Tibial artery (tissue), 4 donors: ENCODE data around the gene TBX19.

Experiments
- DNase-seq, 2 donors: peaks; one replicate each; pipeline ENCODE4 v3.0.0-alpha.2; 2019
- H3K27ac ChIP-seq, 2 donors: fragments of 200-600 bp; sonication (generic) in 1 of 2; 1 replicate in 1 of 2; 2 replicates in 1 of 2; pipeline ENCODE4 v1.5.1; 2018 to 2019; ENCODE audit warnings: mild to moderate bottlenecking in 1 of 2
- H3K27me3 ChIP-seq, 2 donors: fragments of 200-600 bp; sonication (generic) in 1 of 2; one replicate each; pipeline versions ENCODE4 v1.5.1 to v1.6.0; 2016 to 2019
- H3K36me3 ChIP-seq, 3 donors: fragments of 200-600 bp; sonication (generic) in 2 of 3; one replicate each; pipeline ENCODE4 v1.5.1; 2016 to 2019; ENCODE audit warnings: mild to moderate bottlenecking in 2 of 3
- H3K4me1 ChIP-seq, 4 donors: fragments of 200-600 bp; sonication (generic) in 2 of 4; 1 replicate in 3 of 4; 2 replicates in 1 of 4; pipeline ENCODE4 v1.5.1; 2016 to 2019
- H3K4me3 ChIP-seq, 2 donors: fragments of 200-600 bp; sonication (generic) in 1 of 2; 1 replicate in 1 of 2; 2 replicates in 1 of 2; pipeline ENCODE4 v1.5.1; 2018 to 2019; ENCODE audit warnings: mild to moderate bottlenecking in 2 of 2
- H3K9me3 ChIP-seq, 3 donors: fragments of 200-600 bp; sonication (generic) in 1 of 3; one replicate each; pipeline ENCODE4 v1.5.1; 2016 to 2019
- CTCF ChIP-seq, 2 experiments: fragments of 200-600 bp in 1 of 2; fragments of 450-650 bp in 1 of 2; IDR thresholded peaks; one replicate each; pipeline ENCODE4 v1.5.1; 2017 to 2019; ENCODE audit warnings: antibody characterized with exemption in 2 of 2, mild to moderate bottlenecking in 1 of 2, moderate library complexity in 1 of 2
- intact Hi-C: fragments of 100-400 bp; cut with DNase I; formaldehyde crosslinking; loops from one replicate; pipeline ENCODE4 v1.15.0; 2023; ENCODE audit warnings: low total_unique reads

The TBX19 gene

DNA sequence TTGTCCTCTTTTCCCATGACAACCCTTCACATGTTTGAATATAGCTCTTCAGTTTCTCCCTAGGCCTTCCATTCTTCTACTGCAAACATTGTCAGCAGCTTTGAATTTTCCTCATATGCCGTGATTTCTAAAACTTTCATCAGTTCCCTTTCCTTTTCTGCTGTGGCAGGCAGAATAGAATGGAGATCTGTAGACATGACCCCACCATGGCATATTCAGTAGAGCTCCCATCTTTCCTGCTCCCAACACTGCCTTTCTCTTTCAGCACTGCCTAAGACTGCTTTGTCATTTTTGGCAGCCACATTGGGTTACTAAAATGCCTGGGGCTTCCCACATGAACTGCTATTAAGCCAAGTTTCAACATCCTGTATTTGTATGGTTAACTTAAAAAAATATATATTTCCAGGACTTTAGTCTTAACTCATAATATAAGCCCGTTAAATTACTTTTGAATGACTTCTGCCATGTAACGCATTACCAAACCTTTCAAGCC, 60.9 kb downstream of the TBX19 start:
- intact Hi-C loops: loop anchor here (5.0 to 10.0 kb wide), 2 partner anchors 233 to 1006 kb away; partner anchors contain the start of gene XCL1
- Histone ChIP-seq H3K4me3 (no peak overlapping the region), H3K4me1 (peaks cover 0 to 17% (median 7%) of the 10 kb centered on the region in 4 donors), H3K27ac (peak overlapping the region in 1 of 2 donors; percentile 76), H3K36me3 (no peaks in the 10 kb centered on the region), H3K27me3 (no peaks in the 10 kb centered on the region), H3K9me3 (no peaks in the 10 kb centered on the region)
- DNase-seq: no peak
- TF ChIP-seq CTCF (IDR thresholded peaks at IDR 0.05): no peak

DNA sequence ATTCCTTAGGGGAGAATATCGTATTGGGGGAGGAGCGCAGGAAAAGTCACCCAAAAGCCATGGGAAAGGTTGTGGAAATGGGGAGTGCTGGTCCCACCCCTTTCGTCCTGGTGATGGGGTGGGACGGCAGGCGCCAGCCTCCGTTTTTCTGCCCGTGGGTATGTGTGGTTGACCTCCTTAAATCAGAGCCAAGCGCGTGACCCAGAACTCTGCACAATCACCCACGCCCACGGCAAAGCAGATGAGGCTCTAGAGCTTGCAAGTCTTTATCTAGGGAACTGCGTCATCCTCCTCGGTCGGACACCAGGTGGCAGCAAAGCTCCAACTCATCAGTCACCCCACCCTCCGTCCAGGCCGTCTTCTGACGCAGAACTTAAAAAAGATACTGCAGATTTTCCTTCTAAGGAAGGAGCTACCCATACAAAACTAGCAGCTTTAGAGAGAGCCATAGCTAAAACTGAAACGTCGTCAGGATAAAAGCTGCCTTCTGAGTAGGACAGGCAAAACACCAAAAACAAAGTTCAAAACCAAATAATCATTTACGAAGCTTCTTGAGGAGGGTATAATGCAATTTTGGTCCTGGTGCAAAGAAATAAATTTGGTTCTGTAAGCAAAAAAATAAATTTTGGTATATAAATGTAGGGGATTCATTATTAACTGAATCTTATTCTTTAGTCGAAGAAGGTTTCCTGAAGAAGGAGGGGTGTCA, 62.0 kb downstream of the TBX19 start:
- Histone ChIP-seq H3K27ac (peak overlapping the region; percentile 67 to 76), H3K4me1 (peaks cover 0 to 17% (median 7%) of the 10 kb centered on the region in 4 donors), H3K36me3 (no peaks in the 10 kb centered on the region), H3K27me3 (no peaks in the 10 kb centered on the region), H3K9me3 (no peaks in the 10 kb centered on the region), H3K4me3 (peak overlapping the region; percentile 30 to 44)
- TF ChIP-seq CTCF (IDR thresholded peaks at IDR 0.05): peak; percentile 71 to 86
- DNase-seq: peak; percentile 91 to 94
- intact Hi-C loops: loop anchor here (5.0 to 10.0 kb wide), 2 partner anchors 232 to 1005 kb away; partner anchors contain the start of gene XCL1

GRCh38 chr1:168343566-168343965, 62.9 kb downstream of the TBX19 start:
- intact Hi-C loops: loop anchor here (5.0 to 10.0 kb wide), 2 partner anchors 231 to 1004 kb away; partner anchors contain the start of gene XCL1
- Histone ChIP-seq H3K4me1 (peaks cover 0 to 17% (median 7%) of the 10 kb centered on the region in 4 donors), H3K27me3 (no peaks in the 10 kb centered on the region), H3K27ac (peak overlapping the region; percentile 67 to 76), H3K9me3 (no peaks in the 10 kb centered on the region), H3K36me3 (no peaks in the 10 kb centered on the region), H3K4me3 (no peak overlapping the region)
- no peak for TF ChIP-seq CTCF (IDR thresholded peaks at IDR 0.05)
- no peak for DNase-seq

DNA sequence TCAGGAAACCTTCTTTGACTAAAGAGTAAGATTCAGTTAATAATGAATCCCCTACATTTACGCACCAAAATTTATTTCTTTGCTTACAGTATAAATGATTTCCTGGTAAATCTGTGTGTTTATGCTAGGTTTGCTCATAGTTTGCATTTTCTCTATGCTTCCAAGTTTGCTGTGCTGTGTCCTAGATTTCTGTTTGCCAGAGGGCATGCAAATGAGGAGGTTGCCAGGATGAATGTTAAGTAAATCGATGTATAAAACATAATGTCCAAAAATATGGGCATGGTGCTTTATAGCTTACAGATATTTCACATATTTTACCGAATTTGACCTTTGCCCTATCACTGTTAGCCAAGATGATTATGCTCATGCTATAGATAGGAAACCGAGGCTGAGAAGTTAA, 63.8 kb downstream of the TBX19 start:
- no peaks in the 10 kb centered on the region for H3K36me3 ChIP-seq
- peaks cover 0 to 17% (median 7%) of the 10 kb centered on the region in 4 donors for H3K4me1 ChIP-seq
- H3K27me3 ChIP-seq: no peaks in the 10 kb centered on the region
- no peak for TF ChIP-seq CTCF (IDR thresholded peaks at IDR 0.05)
- no peak overlapping the region for H3K4me3 ChIP-seq
- no peak overlapping the region for H3K27ac ChIP-seq
- no peak for DNase-seq
- intact Hi-C loops: loop anchor here (5.0 to 10.0 kb wide), 2 partner anchors 230 to 1003 kb away; partner anchors contain the start of gene XCL1
- no peaks in the 10 kb centered on the region for H3K9me3 ChIP-seq

- H3K27me3 ChIP-seq: no peaks in the 10 kb centered on the region
- H3K4me3 ChIP-seq: no peak overlapping the region
- H3K27ac ChIP-seq: no peak overlapping the region
- intact Hi-C loops: loop anchor here (10.0 kb wide), 1 partner anchor 229 kb away; the partner anchor contains the start of gene XCL1
- no peak for DNase-seq
- H3K36me3 ChIP-seq: no peaks in the 10 kb centered on the region
- TF ChIP-seq CTCF (IDR thresholded peaks at IDR 0.05): no peak
- peaks cover 0 to 17% (median 7%) of the 10 kb centered on the region in 4 donors for H3K4me1 ChIP-seq
- H3K9me3 ChIP-seq: no peaks in the 10 kb centered on the region
Measured at GRCh38 chr1:168345939-168346338, 65.3 kb downstream of the TBX19 start.
